Measurements from ENCODE around the gene ST3GAL4. TPM values are rescaled to one million over a fixed set of nuclear protein-coding genes. Genes with fewer than 3 reads are reported as not detected.

ST3GAL4 gene
- total RNA-seq, 1 experiment from 2014 or later = 46.2 TPM

GRCh38 chr11:126460417-126461095 lies 105.1 kb downstream of the ST3GAL4 start:
- no peaks in the 10 kb centered on the region for H3K9me2 ChIP-seq (ENCODE audit: insufficient read depth)
- no TSS peak for BruUV-seq (replicated peaks)
- H3K27ac ChIP-seq = no peak overlapping the region
- CTCF ChIA-PET = no interaction called here
- DNase-seq = no peak
- H3K36me3 ChIP-seq (ENCODE audit: low read depth) = no peaks in the 10 kb centered on the region
- H3K4me2 ChIP-seq = no peak overlapping the region
- no peaks in the 10 kb centered on the region for H3K4me1 ChIP-seq (replicated peaks; ENCODE audit: insufficient read depth)
- H3K9me3 ChIP-seq (ENCODE audit: insufficient read depth, low read depth) = no peaks in the 10 kb centered on the region
- H3F3A ChIP-seq (ENCODE audit: insufficient read depth, low read depth) = no peaks in the 10 kb centered on the region
- no peak overlapping the region for H3K4me3 ChIP-seq
- peaks cover 49% of the 10 kb centered on the region for H3K27me3 ChIP-seq (ENCODE audit: insufficient read depth, low read depth)
- TF ChIP-seq EZH2 (IDR thresholded peaks at IDR 0.05; ENCODE audit: low read depth) (no peak), CTCF (conservative IDR thresholded peaks at IDR 0.05) (no peak)
- POLR2A ChIA-PET (ENCODE audit: unreplicated experiment) = no interaction called here
- H3K79me2 ChIP-seq (ENCODE audit: low read depth) = no peaks in the 10 kb centered on the region
- no peaks in the 10 kb centered on the region for H4K20me1 ChIP-seq (ENCODE audit: insufficient read depth)
- intact Hi-C loops (cut with micrococcal nuclease; ENCODE audit: unreplicated experiment) = no loop called here
- no peak overlapping the region for H2AFZ ChIP-seq

GRCh38 chr11:126461096-126461440 lies 105.6 kb downstream of the ST3GAL4 start:
- H3K4me1 ChIP-seq (replicated peaks; ENCODE audit: insufficient read depth) = no peaks in the 10 kb centered on the region
- BruUV-seq (replicated peaks) = no TSS peak
- no peaks in the 10 kb centered on the region for H3K9me3 ChIP-seq (ENCODE audit: insufficient read depth, low read depth)
- no peaks in the 10 kb centered on the region for H4K20me1 ChIP-seq (ENCODE audit: insufficient read depth)
- ChIA-PET CTCF (no interaction called here), POLR2A (ENCODE audit: unreplicated experiment) (no interaction called here)
- H3K4me2 ChIP-seq = no peak overlapping the region
- H3K9me2 ChIP-seq (ENCODE audit: insufficient read depth) = no peaks in the 10 kb centered on the region
- TF ChIP-seq CTCF (conservative IDR thresholded peaks at IDR 0.05) (no peak), EZH2 (IDR thresholded peaks at IDR 0.05; ENCODE audit: low read depth) (no peak)
- H2AFZ ChIP-seq = no peak overlapping the region
- intact Hi-C loops (cut with micrococcal nuclease; ENCODE audit: unreplicated experiment) = no loop called here
- no peaks in the 10 kb centered on the region for H3F3A ChIP-seq (ENCODE audit: insufficient read depth, low read depth)
- H3K4me3 ChIP-seq = no peak overlapping the region
- H3K27ac ChIP-seq = no peak overlapping the region
- H3K27me3 ChIP-seq (ENCODE audit: insufficient read depth, low read depth) = peaks cover 54% of the 10 kb centered on the region
- no peaks in the 10 kb centered on the region for H3K79me2 ChIP-seq (ENCODE audit: low read depth)
- no peak for DNase-seq
- H3K36me3 ChIP-seq (ENCODE audit: low read depth) = no peaks in the 10 kb centered on the region

- H3K9me3 ChIP-seq (ENCODE audit: insufficient read depth, low read depth) = no peaks in the 10 kb centered on the region
- H4K20me1 ChIP-seq (ENCODE audit: insufficient read depth) = no peaks in the 10 kb centered on the region
- no TSS peak for BruUV-seq (replicated peaks)
- H3K27ac ChIP-seq = no peak overlapping the region
- no peaks in the 10 kb centered on the region for H3K36me3 ChIP-seq (ENCODE audit: low read depth)
- H3K79me2 ChIP-seq (ENCODE audit: low read depth) = no peaks in the 10 kb centered on the region
- H3K9me2 ChIP-seq (ENCODE audit: insufficient read depth) = no peaks in the 10 kb centered on the region
- intact Hi-C loops (cut with micrococcal nuclease; ENCODE audit: unreplicated experiment) = no loop called here
- H3K4me3 ChIP-seq = no peak overlapping the region
- POLR2A ChIA-PET (ENCODE audit: unreplicated experiment) = no interaction called here
- no peak overlapping the region for H2AFZ ChIP-seq
- peaks cover 54% of the 10 kb centered on the region for H3K27me3 ChIP-seq (ENCODE audit: insufficient read depth, low read depth)
- TF ChIP-seq EZH2 (IDR thresholded peaks at IDR 0.05; ENCODE audit: low read depth) (no peak), CTCF (conservative IDR thresholded peaks at IDR 0.05) (no peak)
- H3K4me1 ChIP-seq (replicated peaks; ENCODE audit: insufficient read depth) = no peaks in the 10 kb centered on the region
- no peak overlapping the region for H3K4me2 ChIP-seq
- DNase-seq = no peak
- no peaks in the 10 kb centered on the region for H3F3A ChIP-seq (ENCODE audit: insufficient read depth, low read depth)
- CTCF ChIA-PET = interaction anchor here (0.6 kb wide), 1 partner anchor 190 kb away, joined by 7 read pairs; no protein-coding TSS in a partner anchor
Observed at GRCh38 chr11:126461996-126462395, 106.5 kb downstream of the ST3GAL4 start.

Measured in PC-9 (cell line).